IMR-90 (cell line): ENCODE measurements around the gene CALCOCO2.

ENCODE experiments used
- BHLHE40 ChIP-seq: fragments of 150-350 bp; IDR thresholded peaks from 2 replicates; pipeline ENCODE4 v1.6.1; 2016; ENCODE audit warnings: mild to moderate bottlenecking, low read depth, low read length
- CEBPB ChIP-seq: IDR thresholded peaks from 2 replicates; pipeline ENCODE4 v1.6.1; 2012; ENCODE audit warnings: low read depth, low read length, improper control_type of control experiment
- CTCF ChIP-seq: conservative IDR thresholded peaks from 2 replicates; pipeline ENCODE4 v1.5.1; 2012; ENCODE audit warnings: mild to moderate bottlenecking, low read depth, low read length, improper control_type of control experiment
- SMC3 ChIP-seq: fragments of 150-350 bp; IDR thresholded peaks from 2 replicates; pipeline ENCODE4 v1.6.1; 2016; ENCODE audit warnings: low read depth, mild to moderate bottlenecking, antibody characterized with exemption, low read length, moderate library complexity

GRCh38 chr17:48854774-48855476 lies 24.1 kb downstream of the CALCOCO2 start:
- TF ChIP-seq CEBPB (no peak), SMC3 (no peak), CTCF (no peak), BHLHE40 (no peak)
